ENCODE measurements around the gene KRTAP12-2. TPM values are rescaled to one million over a fixed set of nuclear protein-coding genes. Genes with fewer than 3 reads are reported as not detected.

KRTAP12-2 gene
- polyA plus RNA-seq, 1 donor (not counting 4 experiments of a cell fraction or from before 2014, with no cell fraction given): not detected

DNA sequence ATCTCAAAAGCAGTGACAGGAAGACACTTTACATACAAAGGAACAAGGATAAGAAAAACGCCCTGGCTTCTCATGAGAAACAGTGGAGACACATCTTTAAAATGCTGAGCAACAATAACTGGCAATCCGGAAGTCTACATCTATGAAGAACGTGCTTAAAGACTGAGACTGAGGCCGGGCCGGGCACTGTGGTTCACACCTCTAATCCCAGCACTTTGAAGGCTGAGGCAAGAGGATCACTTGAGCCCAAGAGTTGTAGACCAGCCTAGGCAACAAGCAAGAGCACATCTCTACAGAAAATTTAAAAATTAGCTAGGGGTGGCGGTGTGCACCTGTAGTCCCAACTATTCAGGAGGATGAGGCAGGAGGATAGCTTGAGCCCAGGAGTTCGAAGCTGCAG, 17.4 kb upstream of the KRTAP12-2 start:
- Histone ChIP-seq H4K20me1 (ENCODE audit: control insufficient read depth, extremely low read depth, insufficient read depth, low read length) (no peaks in the 10 kb centered on the region), H3K9me3 (ENCODE audit: control insufficient read depth, low read depth, low read length) (no peaks in the 10 kb centered on the region), H3K36me3 (ENCODE audit: control insufficient read depth in 2 of 2, extremely low read depth in 1 of 2, insufficient read depth in 2 of 2, low read length in 2 of 2) (no peaks in the 10 kb centered on the region), H3K9me1 (ENCODE audit: control insufficient read depth, extremely low read depth, insufficient read depth, low read length) (no peaks in the 10 kb centered on the region), H3K27ac (ENCODE audit: control insufficient read depth, insufficient read depth, low read length) (no peak overlapping the region), H3K4me1 (ENCODE audit: control insufficient read depth, extremely low read depth, insufficient read depth, low read length) (no peaks in the 10 kb centered on the region), H2AFZ (ENCODE audit: control insufficient read depth, low read length) (no peak overlapping the region), H3K4me3 (ENCODE audit: control insufficient read depth in 2 of 3, extremely low read depth in 1 of 3, insufficient read depth in 2 of 3, low read depth in 1 of 3, low read length in 3 of 3) (no peak overlapping the region), H3K4me2 (ENCODE audit: control insufficient read depth, extremely low read depth, insufficient read depth, low read depth, low read length) (no peak overlapping the region), H3K79me2 (ENCODE audit: control insufficient read depth, insufficient read depth, low read length) (no peaks in the 10 kb centered on the region), H3K9ac (ENCODE audit: control insufficient read depth, extremely low read depth, insufficient read depth, low read length) (no peak overlapping the region), H3K27me3 (ENCODE audit: control insufficient read depth, extremely low read depth, insufficient read depth, low read length) (no peaks in the 10 kb centered on the region)
- dilution Hi-C loops (cut with MboI; ENCODE audit: extremely low pct_ligation_motif_present, low sequenced_read_pairs): no loop called here
- FAIRE-seq (no peak), DNase-seq (ENCODE audit: low read depth, low spot score) (no peak)
- TF ChIP-seq EZH2 (IDR thresholded peaks at IDR 0.05; ENCODE audit: low read length): no peak
- TF ChIP-seq, protein P1, sequence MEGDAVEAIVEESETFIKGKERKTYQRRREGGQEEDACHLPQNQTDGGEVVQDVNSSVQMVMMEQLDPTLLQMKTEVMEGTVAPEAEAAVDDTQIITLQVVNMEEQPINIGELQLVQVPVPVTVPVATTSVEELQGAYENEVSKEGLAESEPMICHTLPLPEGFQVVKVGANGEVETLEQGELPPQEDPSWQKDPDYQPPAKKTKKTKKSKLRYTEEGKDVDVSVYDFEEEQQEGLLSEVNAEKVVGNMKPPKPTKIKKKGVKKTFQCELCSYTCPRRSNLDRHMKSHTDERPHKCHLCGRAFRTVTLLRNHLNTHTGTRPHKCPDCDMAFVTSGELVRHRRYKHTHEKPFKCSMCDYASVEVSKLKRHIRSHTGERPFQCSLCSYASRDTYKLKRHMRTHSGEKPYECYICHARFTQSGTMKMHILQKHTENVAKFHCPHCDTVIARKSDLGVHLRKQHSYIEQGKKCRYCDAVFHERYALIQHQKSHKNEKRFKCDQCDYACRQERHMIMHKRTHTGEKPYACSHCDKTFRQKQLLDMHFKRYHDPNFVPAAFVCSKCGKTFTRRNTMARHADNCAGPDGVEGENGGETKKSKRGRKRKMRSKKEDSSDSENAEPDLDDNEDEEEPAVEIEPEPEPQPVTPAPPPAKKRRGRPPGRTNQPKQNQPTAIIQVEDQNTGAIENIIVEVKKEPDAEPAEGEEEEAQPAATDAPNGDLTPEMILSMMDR (optimal IDR thresholded peaks at IDR 0.05 in 1 of 3, IDR thresholded peaks at IDR 0.05 in 1 of 3, conservative IDR thresholded peaks at IDR 0.05 in 1 of 3; ENCODE audit: extremely low read depth in 1 of 3, insufficient read depth in 2 of 3, low read length in 3 of 3): no peak

DNA sequence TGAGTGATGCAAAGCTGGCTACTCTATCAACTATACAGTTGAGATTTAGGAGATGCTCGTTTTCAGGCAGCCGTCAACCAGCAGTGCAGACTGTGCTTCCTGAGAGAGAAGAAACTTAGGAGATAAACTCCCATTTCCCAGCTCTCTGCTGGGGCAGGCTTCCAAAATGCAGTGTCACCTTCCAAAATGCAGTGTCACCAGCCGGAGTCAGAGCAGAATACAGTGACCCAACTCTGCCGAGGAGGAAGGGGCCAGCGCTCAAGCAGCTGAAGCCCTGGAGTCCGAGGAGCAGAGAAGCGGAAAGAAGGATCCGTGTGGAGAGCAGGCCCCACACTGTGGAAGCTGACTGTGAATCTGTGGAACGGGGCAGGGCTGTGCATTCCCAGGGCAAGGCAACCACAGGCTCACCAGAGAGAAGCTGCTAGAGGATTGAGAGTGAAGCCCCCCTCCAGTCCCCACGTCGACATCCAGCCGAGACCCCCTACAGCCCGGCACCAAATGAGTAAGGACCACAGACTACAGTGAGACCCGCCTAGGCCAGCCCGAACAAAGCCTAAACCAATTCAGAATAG, 15.9 kb upstream of the KRTAP12-2 start:
- Histone ChIP-seq H3K79me2 (ENCODE audit: control insufficient read depth, insufficient read depth, low read length) (no peaks in the 10 kb centered on the region), H3K4me3 (ENCODE audit: control insufficient read depth in 2 of 3, extremely low read depth in 1 of 3, insufficient read depth in 2 of 3, low read depth in 1 of 3, low read length in 3 of 3) (no peak overlapping the region), H3K9ac (ENCODE audit: control insufficient read depth, extremely low read depth, insufficient read depth, low read length) (no peak overlapping the region), H3K9me1 (ENCODE audit: control insufficient read depth, extremely low read depth, insufficient read depth, low read length) (no peaks in the 10 kb centered on the region), H3K4me1 (ENCODE audit: control insufficient read depth, extremely low read depth, insufficient read depth, low read length) (no peaks in the 10 kb centered on the region), H4K20me1 (ENCODE audit: control insufficient read depth, extremely low read depth, insufficient read depth, low read length) (no peaks in the 10 kb centered on the region), H3K36me3 (ENCODE audit: control insufficient read depth in 2 of 2, extremely low read depth in 1 of 2, insufficient read depth in 2 of 2, low read length in 2 of 2) (no peaks in the 10 kb centered on the region), H2AFZ (ENCODE audit: control insufficient read depth, low read length) (no peak overlapping the region), H3K4me2 (ENCODE audit: control insufficient read depth, extremely low read depth, insufficient read depth, low read depth, low read length) (no peak overlapping the region), H3K9me3 (ENCODE audit: control insufficient read depth, low read depth, low read length) (no peaks in the 10 kb centered on the region), H3K27me3 (ENCODE audit: control insufficient read depth, extremely low read depth, insufficient read depth, low read length) (no peaks in the 10 kb centered on the region), H3K27ac (ENCODE audit: control insufficient read depth, insufficient read depth, low read length) (no peak overlapping the region)
- TF ChIP-seq, protein P1 (optimal IDR thresholded peaks at IDR 0.05 in 1 of 3, IDR thresholded peaks at IDR 0.05 in 1 of 3, conservative IDR thresholded peaks at IDR 0.05 in 1 of 3; ENCODE audit: extremely low read depth in 1 of 3, insufficient read depth in 2 of 3, low read length in 3 of 3): no peak
- TF ChIP-seq EZH2 (IDR thresholded peaks at IDR 0.05; ENCODE audit: low read length): no peak
- no peak for DNase-seq (ENCODE audit: low read depth, low spot score)
- FAIRE-seq: no peak
- dilution Hi-C loops (cut with MboI; ENCODE audit: extremely low pct_ligation_motif_present, low sequenced_read_pairs): no loop called here
